SK-N-MC (cell line): Measurements from ENCODE around the gene PRKN.

Experiments
- DNase-seq: peaks from one replicate; pipeline ENCODE4 v3.0.0-alpha.2; 2011; ENCODE audit warnings: low read depth, low spot score
- H3K27ac ChIP-seq: fragments of 200-600 bp; sonication (generic); 2 replicates; pipeline ENCODE4 v1.5.1; 2016; ENCODE audit warnings: mixed run types
- H3K36me3 ChIP-seq: fragments of 200-600 bp; sonication (generic); 2 replicates; pipeline ENCODE4 v1.6.1; 2017; ENCODE audit warnings: antibody characterized with exemption, low read length, mixed read lengths; ENCODE audit not compliant: insufficient read depth
- H3K4me3 ChIP-seq: fragments of 200-600 bp; sonication (generic); 2 replicates; pipeline ENCODE4 v1.5.1; 2016
- H3K9ac ChIP-seq: fragments of 200-600 bp; sonication (generic); 2 replicates; pipeline ENCODE4 v1.8.0; 2017; ENCODE audit warnings: mixed run types, mixed read lengths; ENCODE audit not compliant: insufficient read length
- H3K9me3 ChIP-seq: fragments of 200-600 bp; sonication (generic); 2 replicates; pipeline ENCODE4 v1.6.1; 2017; ENCODE audit warnings: low read depth, mild to moderate bottlenecking, antibody characterized with exemption, low read length, moderate library complexity, mixed read lengths
- EZH2 ChIP-seq: fragments of 200-600 bp; sonication (generic); IDR thresholded peaks from one replicate; pipeline ENCODE4 v1.6.1; 2017; ENCODE audit warnings: antibody characterized with exemption
- FOXP2 ChIP-seq: optimal IDR thresholded peaks from 2 replicates; pipeline ENCODE3; 2011; ENCODE audit warnings: mild to moderate bottlenecking, moderate library complexity; ENCODE audit not compliant: insufficient read depth; ENCODE audit errors: extremely low read length, control extremely low read depth
- POLR2AphosphoS5 ChIP-seq: IDR thresholded peaks from 2 replicates; pipeline ENCODE4 v1.6.1; 2012; ENCODE audit warnings: mild to moderate bottlenecking, low read depth, low read length, borderline replicate concordance

Gene PRKN

GRCh38 chr6:162245830-162246420, 481.6 kb downstream of the PRKN start:
- DNase-seq: no peak
- Histone ChIP-seq H3K4me3 (no peak overlapping the region), H3K9ac (no peak overlapping the region), H3K27ac (no peak overlapping the region), H3K36me3 (no peaks in the 10 kb centered on the region), H3K9me3 (no peaks in the 10 kb centered on the region)
- no peak for TF ChIP-seq EZH2
- no peak for TF ChIP-seq FOXP2
- no peak for TF ChIP-seq POLR2AphosphoS5

GRCh38 chr6:162244031-162244430, 483.5 kb downstream of the PRKN start:
- no peaks in the 10 kb centered on the region for H3K36me3 ChIP-seq
- no peak for DNase-seq
- no peak for TF ChIP-seq FOXP2
- no peak for TF ChIP-seq POLR2AphosphoS5
- no peak for TF ChIP-seq EZH2
- H3K4me3 ChIP-seq: no peak overlapping the region
- H3K9me3 ChIP-seq: no peaks in the 10 kb centered on the region
- no peak overlapping the region for H3K27ac ChIP-seq
- no peak overlapping the region for H3K9ac ChIP-seq

DNA sequence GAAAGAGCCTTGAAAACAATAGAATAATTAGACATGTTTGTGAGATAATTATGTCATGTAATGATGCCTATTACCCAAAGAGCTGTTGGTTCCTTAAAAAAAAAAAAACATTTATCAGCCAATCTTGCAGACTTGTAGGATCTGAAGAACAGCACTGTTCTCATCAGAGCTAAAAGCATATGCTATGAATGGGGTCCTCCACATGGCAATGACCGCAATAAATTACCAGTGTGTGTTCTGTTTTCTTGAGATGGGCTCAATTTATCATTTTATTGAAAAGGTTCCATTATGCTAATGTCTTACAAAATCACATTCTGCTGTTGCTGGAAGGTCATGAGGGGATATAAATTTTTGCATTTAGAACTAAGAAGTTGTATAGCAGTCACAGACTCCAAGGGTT, 484.7 kb downstream of the PRKN start:
- no peak for DNase-seq
- TF ChIP-seq FOXP2 (no peak), EZH2 (no peak), POLR2AphosphoS5 (no peak)

GRCh38 chr6:162239330-162239729, 488.2 kb downstream of the PRKN start:
- TF ChIP-seq EZH2 (no peak), FOXP2 (no peak), POLR2AphosphoS5 (no peak)
- no peaks in the 10 kb centered on the region for H3K36me3 ChIP-seq
- H3K9me3 ChIP-seq: no peaks in the 10 kb centered on the region
- no peak for DNase-seq
- H3K27ac ChIP-seq: no peak overlapping the region
- H3K4me3 ChIP-seq: no peak overlapping the region
- no peak overlapping the region for H3K9ac ChIP-seq

More for the DNA sequence above, 484.7 kb downstream of the PRKN start:
- no peaks in the 10 kb centered on the region for H3K36me3 ChIP-seq
- no peaks in the 10 kb centered on the region for H3K9me3 ChIP-seq
- H3K27ac ChIP-seq: no peak overlapping the region
- H3K4me3 ChIP-seq: no peak overlapping the region
- no peak overlapping the region for H3K9ac ChIP-seq

GRCh38 chr6:162238675-162239074, 488.9 kb downstream of the PRKN start:
- TF ChIP-seq FOXP2 (no peak), POLR2AphosphoS5 (no peak), EZH2 (no peak)
- H3K36me3 ChIP-seq: no peaks in the 10 kb centered on the region
- no peak overlapping the region for H3K4me3 ChIP-seq
- H3K9ac ChIP-seq: no peak overlapping the region
- no peaks in the 10 kb centered on the region for H3K9me3 ChIP-seq
- no peak for DNase-seq
- H3K27ac ChIP-seq: no peak overlapping the region

GRCh38 chr6:162237331-162237730, 490.2 kb downstream of the PRKN start:
- TF ChIP-seq POLR2AphosphoS5 (no peak), EZH2 (no peak), FOXP2 (no peak)
- no peaks in the 10 kb centered on the region for H3K36me3 ChIP-seq
- DNase-seq: no peak
- no peak overlapping the region for H3K27ac ChIP-seq
- H3K9me3 ChIP-seq: no peaks in the 10 kb centered on the region
- no peak overlapping the region for H3K4me3 ChIP-seq
- no peak overlapping the region for H3K9ac ChIP-seq

- DNase-seq: no peak
- Histone ChIP-seq H3K27ac (no peak overlapping the region), H3K36me3 (no peaks in the 10 kb centered on the region), H3K9me3 (no peaks in the 10 kb centered on the region), H3K4me3 (no peak overlapping the region), H3K9ac (no peak overlapping the region)
- TF ChIP-seq EZH2: no peak
- TF ChIP-seq POLR2AphosphoS5: no peak
- no peak for TF ChIP-seq FOXP2
These were observed 492.9 kb downstream of the PRKN start for GRCh38 chr6:162234631-162235030.

GRCh38 chr6:162230147-162230752, 497.3 kb downstream of the PRKN start:
- Histone ChIP-seq H3K9ac (no peak overlapping the region), H3K9me3 (no peaks in the 10 kb centered on the region), H3K4me3 (no peak overlapping the region), H3K27ac (no peak overlapping the region), H3K36me3 (no peaks in the 10 kb centered on the region)
- DNase-seq: no peak
- TF ChIP-seq POLR2AphosphoS5 (no peak), EZH2 (no peak), FOXP2 (no peak)

DNA sequence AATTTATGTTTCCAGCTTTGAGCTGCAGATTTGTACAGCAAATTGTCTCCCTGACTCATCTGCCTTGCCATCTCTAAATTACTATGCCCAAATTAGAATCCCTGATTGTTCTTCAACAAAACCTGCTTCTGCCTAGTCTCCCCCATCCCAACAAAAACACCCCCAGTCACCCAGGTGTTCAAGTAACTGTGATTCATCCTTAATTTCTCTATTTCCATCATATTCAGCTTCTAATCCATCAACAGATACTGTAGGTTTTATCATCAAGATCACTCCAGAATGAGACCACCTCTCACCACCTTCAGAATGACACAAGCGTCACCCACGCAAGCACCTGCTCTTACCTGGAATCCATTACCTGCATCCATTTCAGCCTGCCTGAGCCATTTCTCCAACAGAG, 498.5 kb downstream of the PRKN start:
- H3K4me3 ChIP-seq: no peak overlapping the region
- TF ChIP-seq POLR2AphosphoS5 (no peak), FOXP2 (no peak), EZH2 (no peak)
- no peak overlapping the region for H3K27ac ChIP-seq
- H3K9me3 ChIP-seq: no peaks in the 10 kb centered on the region
- H3K9ac ChIP-seq: no peak overlapping the region
- DNase-seq: no peak
- no peaks in the 10 kb centered on the region for H3K36me3 ChIP-seq
